Inflammatory macrophage treated with lipopolysaccharide for 1 hour (primary cell): ENCODE results near the gene MATN1.
A peak's percentile ranks its signal among the peaks of the same experiment; 100 is the strongest.

ENCODE experiments used
- DNase-seq, 2 donors: peaks; one replicate each; pipeline ENCODE4 v3.0.0-alpha.2; 2020 to 2022

Gene MATN1

GRCh38 chr1:30730346-30731108, 7.1 kb upstream of the MATN1 start:
- no peak for DNase-seq

DNA sequence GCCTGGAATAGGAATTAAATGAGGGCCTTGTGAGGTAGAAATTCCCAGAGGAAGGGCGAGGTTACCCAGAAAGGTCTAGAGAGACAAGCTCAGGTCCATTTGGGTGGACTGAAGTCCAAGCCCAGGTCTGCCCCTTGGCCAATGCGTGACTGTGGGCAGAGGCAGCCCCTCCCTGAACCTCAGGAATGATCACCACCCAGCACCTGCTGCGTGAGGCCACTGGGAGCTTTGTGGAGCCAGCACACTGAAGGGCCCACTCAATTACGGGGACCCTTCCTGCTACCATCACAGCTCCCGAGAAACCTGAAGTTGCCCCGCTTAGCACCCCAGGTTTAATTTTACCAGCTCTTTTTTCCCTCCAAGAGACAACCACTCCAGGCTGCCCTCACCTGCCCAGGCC, 6.5 kb upstream of the MATN1 start:
- DNase-seq, result no peak

DNA sequence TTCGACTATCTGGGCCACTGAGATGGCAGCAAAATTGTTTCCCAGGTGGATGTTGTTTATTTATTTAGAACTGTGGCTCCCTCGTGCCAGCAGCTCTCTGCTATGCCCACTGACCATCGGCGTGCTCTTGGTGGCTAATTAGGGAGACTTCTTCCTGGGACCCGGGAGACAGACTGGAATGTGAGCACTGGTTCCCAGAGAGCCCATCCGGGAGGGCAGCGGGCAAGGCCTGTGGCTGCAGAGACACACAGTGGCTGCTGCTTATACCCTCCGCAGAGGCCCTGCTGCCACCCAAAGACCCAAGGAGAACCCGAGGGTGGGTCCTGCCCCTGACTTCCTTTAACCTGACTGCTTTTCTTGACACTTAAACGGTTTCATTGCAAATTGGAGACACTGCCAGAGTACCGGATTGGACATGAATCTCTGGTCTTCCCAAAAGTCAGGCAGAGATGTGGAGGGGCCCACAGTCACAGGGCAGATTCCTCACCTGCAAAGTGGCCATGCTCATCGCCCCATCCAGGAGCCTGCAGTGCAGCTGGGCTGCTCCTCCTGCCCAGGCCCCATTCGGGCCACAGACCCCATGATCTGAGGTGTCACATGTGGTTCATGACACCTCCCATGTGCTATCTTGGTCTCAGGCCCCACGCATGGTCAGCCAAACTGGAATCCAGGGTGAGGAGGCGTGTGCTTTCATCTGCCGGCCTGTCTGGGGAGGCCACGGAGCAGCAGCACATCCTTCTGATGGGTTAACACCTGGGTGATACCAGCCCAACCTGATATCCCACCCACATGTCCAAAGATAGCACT, 5.7 kb upstream of the MATN1 start:
- DNase-seq, result no peak

DNA sequence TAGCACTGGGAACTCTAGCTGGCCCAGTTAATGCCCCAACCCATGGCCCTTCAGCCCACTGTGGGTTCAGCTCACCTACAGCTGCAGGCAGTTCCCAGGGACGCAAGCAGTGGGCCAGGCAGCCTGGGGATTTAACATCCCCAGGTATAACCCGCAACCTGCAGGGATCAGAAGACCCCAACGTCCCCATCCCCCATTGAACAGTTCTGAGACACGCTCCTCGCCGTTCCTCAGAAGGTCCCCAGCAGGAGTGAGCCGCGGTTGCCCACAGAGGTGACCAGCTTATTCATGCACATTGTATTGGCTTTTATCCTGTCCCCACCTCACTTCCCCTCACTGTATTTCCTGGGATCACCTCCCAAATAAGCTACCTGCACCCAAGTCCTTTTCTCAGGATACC, 5.0 kb upstream of the MATN1 start:
- DNase-seq, result no peak

- no peak for DNase-seq
Observed at GRCh38 chr1:30727824-30728223, 4.4 kb upstream of the MATN1 start.

DNA sequence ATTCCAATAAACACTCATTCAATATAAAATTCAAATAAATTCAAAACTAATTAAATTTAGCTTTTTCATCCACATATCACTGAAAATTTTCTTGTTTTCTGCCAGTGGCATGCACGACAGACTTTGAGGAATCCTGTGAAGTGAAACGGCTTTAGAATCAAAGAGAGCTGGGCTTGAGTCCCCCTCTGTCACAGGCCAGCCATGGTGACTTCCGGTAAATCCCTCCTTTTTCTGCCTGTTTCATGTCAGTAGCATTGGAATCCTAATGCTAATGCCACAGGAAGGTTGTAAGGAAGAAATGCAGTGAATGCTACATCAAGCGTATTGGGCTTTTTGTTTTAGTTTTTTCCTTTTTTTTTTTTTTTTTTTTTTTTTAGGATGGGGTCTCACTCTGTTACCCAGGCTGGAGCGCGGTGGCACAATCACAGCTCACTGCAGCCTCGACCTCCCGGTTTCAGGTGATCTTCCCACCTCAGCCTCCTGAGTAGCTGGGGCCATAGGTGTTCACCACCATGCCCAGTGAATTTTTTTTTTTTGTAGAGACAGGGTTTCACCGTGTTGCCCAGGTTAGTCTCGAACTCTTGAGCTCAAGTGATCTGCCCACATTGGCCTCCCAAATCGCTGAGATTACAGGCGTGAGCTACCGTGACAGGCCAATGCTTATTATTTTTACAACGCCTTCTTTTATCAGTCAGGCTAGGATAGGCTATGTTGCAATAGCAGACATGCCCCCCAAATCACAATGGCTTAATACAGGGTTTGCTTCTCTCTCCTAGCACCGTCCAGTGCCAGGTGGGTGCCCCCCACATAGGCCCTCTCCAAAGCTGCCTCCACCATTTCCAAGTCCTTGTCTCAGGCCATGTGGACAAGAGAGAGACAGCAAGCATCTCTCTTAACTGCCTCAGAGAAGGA, 3.6 kb upstream of the MATN1 start:
- no peak for DNase-seq

GRCh38 chr1:30726236-30726635, 2.9 kb upstream of the MATN1 start:
- no peak for DNase-seq

DNA sequence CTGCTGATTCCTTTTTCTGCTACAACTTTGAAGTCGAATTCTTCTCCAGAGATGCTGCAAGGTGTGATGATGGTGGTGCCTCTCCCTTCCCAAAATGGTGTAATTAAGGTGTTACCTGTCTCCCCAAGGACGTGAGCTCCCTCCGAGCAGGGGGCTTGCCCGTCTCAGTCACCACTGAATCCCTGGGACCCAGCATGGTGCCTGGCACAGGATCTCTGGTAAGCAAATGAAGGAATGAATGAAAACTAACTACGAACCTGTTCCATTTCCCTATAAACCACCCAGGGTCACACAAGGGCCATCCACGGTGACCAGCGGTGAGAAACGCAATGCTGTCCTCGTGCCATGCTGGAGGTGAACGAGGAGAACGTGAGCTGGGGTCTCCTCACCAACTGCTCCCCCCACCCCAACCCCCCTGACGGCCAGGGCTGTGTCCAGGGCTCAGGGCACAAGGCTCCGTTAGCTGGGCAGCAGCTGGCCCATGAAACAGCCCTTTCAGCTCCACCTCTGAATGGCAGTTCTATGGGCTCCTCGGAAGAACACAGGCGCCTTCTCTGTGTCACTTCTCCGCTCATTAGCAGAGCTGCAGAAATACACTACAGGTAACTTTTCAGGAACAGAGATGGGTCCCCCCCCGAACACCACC, 2.2 kb upstream of the MATN1 start:
- DNase-seq, result no peak

DNA sequence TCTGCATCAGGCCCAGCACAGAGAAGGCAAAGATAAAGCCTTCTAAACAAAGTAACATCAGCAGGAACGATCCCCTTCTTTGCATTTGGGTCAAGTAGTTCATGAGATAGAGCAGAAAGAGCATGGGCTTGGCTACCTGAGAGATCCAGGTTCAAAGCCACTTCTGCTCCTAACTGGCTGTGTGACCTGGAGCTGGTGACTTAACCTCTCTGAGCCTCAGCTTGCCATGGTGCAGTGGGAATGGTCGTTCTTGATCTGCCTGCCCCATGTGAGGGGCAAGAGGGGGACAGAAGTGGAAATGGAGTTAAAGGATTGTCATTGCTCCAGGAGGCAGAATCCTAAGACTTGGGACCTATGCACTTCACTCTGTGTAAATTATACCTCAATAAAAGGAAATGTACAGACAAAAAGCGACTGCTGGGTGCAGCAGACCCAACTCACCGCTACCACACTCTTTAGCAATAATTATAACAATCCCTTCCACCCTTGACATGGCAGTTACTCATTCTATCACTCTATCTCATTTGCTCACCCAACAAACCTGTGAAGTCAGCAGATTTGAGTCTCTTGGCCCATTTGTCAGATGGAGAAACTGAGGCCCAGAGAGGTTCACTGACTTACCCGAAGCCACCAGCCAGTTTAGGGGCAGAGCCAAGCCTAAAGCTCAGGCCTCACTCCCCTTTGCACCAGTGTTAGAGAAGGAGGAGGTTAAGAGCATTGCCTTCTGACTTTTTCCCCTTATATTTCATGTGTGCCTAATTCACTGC, 1.5 kb upstream of the MATN1 start:
- DNase-seq, result no peak

DNA sequence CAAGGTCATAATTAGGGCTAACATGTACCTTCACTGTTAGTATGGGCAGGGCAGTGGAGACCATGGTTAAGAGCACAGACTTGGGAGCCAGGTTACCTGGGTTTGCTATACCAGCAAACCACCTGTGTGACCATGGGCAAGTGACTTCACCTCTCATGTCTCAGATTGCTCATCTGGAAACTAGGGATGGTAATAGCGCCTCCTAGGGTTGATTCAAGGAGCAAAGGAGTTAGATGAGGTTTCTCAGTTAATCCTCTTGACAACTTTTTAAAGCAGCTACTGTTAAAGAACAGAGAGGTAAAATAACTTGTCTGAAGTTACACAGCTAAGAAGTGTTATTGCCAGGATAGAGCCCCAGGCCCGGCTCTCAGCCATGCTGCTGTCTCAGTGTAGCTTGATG, 790 bp upstream of the MATN1 start:
- DNase-seq, result no peak

DNA sequence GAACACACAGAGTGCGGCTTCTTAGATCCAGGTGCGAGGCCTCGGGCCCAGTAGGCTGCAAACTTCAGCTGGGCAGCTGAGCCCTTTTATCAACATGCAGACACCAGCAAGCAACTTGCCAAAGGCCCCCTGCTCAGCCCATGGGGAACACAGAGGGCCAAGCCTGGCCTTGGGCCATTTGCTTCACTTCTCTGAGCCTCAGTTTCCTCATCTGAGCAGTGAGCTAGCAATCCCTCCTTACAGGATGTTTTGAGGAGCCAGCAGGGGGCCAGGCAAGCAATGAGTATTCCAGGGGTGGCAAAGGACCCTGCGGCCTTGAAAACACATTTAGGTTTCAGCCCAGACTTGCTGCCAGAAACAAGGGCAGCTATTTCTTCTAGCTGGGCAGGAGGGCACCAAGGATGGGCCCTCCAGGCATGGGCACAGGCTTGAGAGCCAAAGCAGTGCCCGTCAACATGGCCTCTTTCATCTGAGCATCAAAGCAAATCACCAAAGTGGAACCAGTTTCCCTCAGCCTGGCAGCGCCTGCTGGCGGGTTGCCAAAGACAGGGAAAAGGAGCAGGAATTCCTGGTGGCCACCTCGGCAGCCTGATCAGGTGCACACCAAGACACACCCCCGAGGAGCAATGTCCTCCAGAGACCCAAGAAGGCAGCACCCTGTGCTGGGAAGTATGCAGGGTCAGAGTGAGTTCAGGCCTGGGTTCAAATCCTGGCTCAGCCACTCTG, 1.4 kb downstream of the MATN1 start:
- DNase-seq, result no peak

DNA sequence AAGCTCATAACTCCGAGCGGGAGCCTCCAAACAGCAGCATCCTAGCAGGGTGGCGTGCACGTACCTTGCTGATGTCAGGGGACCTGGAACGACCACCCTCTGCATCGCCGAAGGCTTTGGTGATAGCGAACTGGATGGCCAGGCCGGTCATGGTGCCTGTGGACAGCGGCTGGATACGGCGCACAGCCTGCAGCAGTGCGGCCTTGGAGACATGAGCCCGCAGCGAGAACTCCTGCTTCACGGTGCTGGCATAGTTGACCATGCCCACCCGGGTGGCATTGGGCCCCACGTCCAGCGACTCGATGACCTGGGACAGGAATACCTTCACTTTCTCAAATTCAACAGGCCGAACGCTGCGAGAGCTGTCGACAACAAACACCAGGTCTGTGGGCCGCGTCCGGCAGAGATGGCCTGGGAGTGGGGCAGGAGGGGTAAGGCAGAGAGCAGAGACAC, 2.0 kb downstream of the MATN1 start:
- DNase-seq, result no peak

GRCh38 chr1:30720271-30721223, 2.8 kb downstream of the MATN1 start:
- no peak for DNase-seq

DNA sequence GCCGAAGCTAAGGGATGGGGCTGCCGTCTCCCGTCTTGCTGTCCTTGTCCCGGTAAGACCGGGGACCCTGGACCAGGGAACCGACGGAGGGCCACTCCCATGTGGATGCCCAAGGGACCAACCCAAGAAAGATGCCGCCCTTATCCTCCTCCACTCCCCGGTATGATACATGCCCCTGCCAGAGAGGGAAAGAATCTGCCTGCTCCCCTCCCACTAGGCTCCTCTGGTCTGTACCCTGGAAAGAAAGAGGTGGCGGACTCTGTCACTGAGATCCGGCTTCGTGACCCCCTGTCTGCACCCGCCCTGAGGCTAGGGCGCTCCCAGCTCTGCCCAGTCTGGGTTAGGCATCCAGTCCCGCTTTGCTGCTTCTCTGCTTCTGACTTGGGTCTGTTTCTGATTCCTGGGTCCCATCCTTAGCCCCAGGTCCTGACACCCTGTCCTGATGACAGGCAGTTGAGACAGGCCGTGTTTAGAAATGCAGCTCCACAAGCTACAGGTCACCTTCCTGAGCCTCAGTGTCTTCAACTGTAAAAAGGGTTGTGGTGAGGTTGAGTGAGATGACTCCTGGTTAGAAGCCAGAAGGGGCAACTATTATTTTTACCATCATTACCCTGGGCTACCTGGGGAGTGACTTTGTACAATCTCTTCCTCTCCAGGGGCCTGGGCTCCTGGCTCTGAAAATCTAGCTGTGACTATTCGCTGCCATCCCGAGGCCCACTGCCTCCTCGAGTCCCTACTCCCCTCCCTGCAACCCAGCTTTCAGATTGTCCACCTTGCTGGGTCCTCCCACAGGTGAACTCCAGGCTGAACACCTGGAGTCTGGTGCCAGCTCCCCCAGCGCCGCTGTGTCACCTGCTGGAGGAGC, 3.7 kb downstream of the MATN1 start:
- peak; percentile 22 to 84 for DNase-seq

GRCh38 chr1:30718636-30719405, 4.6 kb downstream of the MATN1 start:
- peak in 1 of 2 donors; percentile 97 for DNase-seq

- peak; percentile 98 to 99 for DNase-seq
Observed at GRCh38 chr1:30718091-30718635, 5.2 kb downstream of the MATN1 start.

DNA sequence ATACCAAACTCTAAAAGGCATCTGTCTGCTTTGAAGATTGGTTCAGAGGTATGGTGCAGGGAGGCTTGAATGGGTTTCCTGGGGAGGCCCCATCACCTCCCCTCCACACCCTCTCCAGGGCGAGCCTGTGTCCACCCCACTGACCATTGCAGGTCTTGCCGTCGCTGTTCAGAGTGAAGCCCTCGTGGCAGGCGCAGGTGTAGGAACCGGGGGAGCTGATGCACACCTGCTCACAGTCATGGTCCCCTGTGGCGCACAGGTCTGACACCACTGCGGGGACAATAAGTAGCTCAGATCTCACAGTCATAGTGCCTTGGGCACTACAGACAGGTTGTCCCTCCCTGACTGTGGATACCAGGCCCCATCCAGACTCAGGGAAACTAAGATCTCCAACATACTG, 6.7 kb downstream of the MATN1 start:
- no peak for DNase-seq

DNA sequence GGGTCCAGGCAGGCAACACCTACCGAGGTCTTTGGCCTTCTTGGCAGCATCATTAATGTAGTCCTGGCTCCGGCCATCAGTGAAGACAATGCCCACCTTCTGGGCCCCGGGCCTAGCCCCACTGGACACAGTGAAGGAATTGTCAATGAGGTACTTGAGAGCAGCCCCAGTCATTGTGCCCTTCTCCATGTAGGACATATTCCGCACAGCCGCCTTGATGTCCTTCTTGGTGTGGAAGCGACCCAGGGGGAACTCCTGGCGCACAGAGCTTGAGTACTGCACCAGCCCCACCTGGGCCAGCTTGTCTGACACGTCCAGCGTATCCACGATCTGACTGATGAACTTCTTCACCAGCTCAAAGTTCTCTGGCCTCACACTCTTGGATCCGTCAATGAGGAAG, 7.5 kb downstream of the MATN1 start:
- DNase-seq, result no peak
